ENCODE data around the gene C4B.
"Not testable (repeated sequence)": the region's sequence is repeated elsewhere in the genome, so short reads cannot be mapped to it uniquely, and the experiment has no call there.

- not testable (repeated sequence) for TF ChIP-seq SP1 (IDR thresholded peaks at IDR 0.05; ENCODE audit: low read depth); CTCF (IDR thresholded peaks at IDR 0.05 in 2 of 3, conservative IDR thresholded peaks at IDR 0.05 in 1 of 3; ENCODE audit: borderline replicate concordance in 1 of 3, insufficient read depth in 1 of 3, low read depth in 2 of 3, low read length in 2 of 3); ZNF274 (IDR thresholded peaks at IDR 0.05; ENCODE audit: low read depth, low read length); ELF1 (IDR thresholded peaks at IDR 0.05; ENCODE audit: borderline replicate concordance, low read depth); YY1 (IDR thresholded peaks at IDR 0.05; ENCODE audit: extremely low read depth, insufficient replicate concordance, low read depth, low read length); SRF (IDR thresholded peaks at IDR 0.05; ENCODE audit: low read depth); CEBPB (IDR thresholded peaks at IDR 0.05; ENCODE audit: low read depth)
Observed at GRCh38 chr6:32055756-32056155, 41.2 kb downstream of the C4B start.

All from HCT116 (cell line).